NCI-H748 treated with DMSO at 0.1 percent for 48 hours (cell line): ENCODE data around the gene OTUB2.

Experiments
- DNase-seq: peaks from one replicate; lab custom pipeline; 2025; lab: John Stamatoyannopoulos, UW

Gene OTUB2

GRCh38 chr14:93997082-93997481, 29.1 kb upstream of the OTUB2 start, which contains the start of gene CCDC197:
Gene CCDC197, plus strand, starts transcription at chr14:93997301. Its CDS starts 831 bp downstream, at chr14:93998132.
- no peak for DNase-seq

DNA sequence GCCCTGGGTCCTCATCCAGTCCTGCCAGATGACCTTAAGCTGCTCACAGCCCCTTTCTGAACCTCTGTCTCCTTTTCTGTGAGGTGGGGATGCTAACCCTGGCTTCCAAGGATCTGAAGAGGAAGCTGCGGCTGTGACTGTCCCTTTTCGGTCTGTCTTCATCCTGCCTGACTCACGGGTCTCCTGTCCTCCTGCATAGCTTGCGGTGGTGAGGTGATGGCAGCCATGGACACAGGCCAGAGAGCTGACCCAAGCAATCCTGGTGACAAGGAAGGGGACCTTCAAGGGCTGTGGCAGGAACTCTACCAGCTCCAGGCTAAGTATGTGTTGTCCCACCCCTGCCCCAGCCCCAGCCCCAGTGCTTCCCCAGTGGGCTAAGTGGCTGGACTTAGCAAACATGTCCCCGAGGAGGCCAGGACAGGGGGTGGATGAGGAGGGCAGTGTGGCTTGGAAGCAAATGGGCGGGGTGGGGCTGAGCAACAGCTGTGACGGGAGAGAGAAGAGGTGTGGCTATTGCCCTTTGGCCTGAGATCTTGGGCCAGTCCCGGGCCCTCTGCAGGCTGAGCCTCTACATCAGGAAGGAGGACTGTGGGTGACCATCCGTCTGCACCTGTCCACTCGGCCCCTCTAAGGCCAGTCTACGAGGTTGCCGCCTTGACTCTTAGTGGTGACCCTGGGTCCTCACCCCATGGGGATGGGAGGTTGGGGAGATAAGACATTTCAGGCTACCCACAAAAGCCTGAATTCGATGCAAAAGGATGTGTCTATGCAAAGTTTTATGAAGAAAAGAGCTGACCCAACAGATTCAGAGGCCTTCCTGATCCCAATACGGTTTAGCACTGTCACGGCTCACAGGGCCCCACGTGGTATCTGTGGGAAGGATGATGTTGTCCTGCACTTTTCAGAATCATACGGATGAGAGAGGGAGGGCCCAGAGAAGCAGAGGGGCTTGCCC, 27.9 kb upstream of the OTUB2 start:
- DNase-seq: no peak

DNA sequence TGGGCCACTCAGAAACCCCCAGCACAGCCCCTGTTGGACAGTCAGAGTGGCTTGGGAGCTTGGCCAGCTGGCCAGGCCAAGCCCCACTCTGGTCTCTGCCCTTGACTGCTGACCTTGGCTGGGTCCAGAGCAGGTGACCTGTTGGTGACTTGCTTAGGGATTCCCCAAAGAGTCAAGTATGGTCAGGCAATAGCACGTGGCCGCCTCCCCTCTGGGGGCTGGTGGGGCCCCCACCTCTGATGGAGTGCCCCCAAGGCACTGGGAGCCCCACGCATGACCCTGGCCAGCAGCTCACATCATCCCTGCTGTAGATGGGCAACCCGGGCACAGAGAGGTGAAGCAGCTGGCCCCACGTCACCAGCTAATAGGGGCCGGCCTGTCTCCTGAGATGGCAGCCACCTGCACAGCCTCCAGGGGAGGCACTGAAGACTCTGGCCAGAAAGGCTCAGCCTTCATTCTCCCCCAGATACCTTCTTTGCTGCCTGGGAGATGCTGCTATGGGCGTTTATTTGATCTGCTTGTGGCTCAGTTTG, 27.2 kb upstream of the OTUB2 start:
- DNase-seq: no peak

DNA sequence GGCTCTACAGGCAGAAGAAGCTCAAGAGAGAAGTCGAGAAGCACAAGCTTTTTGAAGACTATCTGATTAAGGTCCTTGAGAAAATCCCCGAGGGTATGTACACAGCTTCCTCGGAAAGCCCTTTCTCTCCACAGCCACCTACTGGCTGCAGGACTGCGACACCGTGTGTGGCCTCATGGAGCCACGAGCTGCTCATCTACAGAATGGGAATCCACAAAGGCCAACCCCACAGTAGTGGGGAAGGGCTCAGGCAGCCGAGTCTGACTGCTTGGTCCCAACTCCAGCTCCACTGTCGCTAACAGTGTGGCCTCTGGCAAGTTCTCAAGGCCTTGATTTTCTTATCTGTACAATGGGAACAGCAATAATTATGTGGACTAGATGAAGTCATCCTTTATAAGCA, 26.6 kb upstream of the OTUB2 start:
- DNase-seq: no peak

- DNase-seq: no peak
Observed at GRCh38 chr14:94000267-94000666, 25.9 kb upstream of the OTUB2 start.

DNA sequence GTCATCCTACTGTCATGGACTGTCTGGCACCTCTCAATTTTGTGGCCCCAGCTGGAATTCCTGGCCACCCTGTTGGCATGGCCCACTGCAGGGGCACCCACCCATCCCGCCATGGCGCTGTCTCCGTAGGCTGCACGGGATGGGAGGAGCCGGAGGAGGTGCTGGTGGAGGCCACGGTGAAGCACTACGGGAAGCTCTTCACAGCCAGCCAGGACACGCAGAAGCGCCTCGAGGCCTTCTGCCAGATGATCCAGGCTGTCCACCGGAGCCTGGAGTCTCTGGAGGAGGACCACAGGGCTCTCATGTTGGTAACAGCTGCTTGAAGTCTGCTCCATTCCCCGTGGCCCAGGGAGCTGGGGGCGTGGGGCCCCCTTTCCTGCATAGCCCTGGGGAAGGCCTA, 25.1 kb upstream of the OTUB2 start:
- no peak for DNase-seq

GRCh38 chr14:94001501-94002396, 24.4 kb upstream of the OTUB2 start:
- peak; percentile 52 for DNase-seq

DNA sequence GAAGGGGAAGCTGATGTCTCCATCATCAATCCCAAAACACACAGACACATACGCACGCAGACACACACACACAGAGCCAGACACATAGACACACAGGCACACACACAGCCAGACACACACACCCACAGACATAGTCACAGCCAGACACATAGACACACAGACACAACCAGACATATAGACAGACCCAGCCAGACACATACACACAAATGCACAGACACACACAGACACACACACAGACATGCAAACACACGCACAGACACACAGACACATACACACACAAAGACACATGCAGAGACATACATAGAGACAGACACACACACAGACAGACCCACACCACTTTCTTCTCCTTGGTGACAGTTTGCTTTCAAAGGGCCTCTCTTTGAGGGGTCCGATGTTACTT, 22.7 kb upstream of the OTUB2 start:
- no peak for DNase-seq

GRCh38 chr14:94004015-94004414, 22.1 kb upstream of the OTUB2 start:
- no peak for DNase-seq

DNA sequence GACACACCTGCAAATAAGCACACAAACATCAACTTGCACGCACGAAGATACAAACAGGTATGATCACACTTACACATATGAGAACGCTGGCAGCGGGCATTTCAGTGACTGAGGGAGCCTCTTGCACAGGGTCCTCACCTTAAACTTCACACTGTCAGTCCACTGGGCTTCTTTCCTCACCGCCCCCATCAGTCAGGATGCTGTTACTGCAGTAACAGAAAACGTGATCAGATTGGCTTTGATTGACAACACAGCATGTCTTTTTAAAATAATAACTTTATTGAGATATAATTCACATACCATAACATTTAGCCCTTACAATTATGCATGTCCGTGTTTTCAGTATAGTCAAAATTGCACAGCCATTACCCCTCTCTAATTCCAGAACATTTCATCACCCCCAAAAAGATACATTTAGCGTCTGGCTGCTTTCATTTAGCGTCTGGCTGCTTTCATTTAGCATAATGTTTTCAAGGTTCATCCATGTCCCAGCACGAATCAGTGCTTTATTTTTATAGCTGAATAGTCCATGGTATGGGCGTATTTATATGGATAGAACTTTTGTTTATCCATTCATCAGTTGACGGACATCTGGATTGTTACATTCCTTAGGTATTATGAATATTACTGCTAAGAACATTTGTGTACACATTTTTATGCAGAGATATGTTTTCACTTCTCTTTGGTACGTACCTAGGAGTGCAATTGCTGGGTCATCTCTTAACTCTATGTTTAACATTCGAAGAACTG, 20.6 kb upstream of the OTUB2 start:
- no peak for DNase-seq

GRCh38 chr14:94008234-94008633, 17.9 kb upstream of the OTUB2 start:
- no peak for DNase-seq

GRCh38 chr14:94009767-94010166, 16.4 kb upstream of the OTUB2 start:
- DNase-seq: no peak

DNA sequence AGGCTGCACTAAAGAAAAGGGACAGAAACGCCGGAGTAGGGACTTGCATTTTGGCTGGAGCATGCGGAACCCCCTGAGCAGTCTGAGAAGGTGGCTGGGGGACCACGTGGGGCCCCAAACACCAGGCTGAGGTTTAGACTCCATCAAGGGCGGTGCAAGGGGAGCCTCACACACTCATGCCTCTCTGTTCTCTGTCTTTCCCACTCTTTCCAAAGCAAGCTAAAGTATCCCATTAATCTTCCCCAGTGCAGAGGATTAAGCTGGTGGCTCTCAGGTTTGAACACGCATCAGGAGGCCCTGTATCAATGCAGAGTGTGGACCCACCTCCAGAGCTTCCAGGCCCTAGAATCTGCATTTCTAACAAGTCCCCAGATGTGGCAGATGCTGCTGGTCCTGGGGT, 15.5 kb upstream of the OTUB2 start:
- DNase-seq: no peak

DNA sequence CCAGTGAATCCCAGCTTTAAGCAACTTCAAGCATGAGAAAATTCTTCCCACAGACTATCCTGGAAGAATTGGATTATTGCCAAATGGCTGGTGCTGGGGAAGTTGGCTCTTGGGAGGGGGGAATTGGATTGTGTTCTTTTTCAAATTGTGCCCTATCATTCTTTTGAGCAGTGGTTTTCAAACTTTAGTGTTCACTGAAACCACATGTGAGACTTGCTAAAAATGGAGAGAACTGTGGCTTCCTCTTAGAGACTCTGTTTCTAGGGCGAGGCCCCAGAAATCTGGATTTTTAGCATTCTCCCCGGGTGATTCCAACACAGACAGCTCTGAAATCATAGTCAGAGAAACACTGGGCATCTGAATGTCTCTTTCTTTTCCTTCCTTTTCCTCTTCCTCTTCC, 14.3 kb upstream of the OTUB2 start:
- no peak for DNase-seq

DNA sequence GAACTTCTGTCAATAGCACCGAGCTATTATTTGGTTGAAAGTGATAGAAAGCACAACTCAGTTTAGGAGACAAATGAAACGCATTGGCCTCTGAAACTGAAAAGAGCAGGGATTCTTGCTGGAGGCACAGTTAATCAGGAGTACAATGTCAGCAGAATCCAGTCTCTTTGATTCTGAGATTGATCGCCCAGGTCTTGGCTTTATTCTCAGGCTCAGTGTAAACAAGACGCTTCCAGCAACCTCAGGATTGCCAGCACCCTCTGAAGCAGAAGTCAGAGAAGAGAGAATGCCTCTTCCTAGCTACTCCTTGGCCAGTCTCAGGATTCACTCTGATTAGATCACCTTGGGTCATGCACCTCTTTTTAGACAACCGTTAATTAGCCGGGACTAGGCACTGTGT, 11.8 kb upstream of the OTUB2 start:
- DNase-seq: no peak

GRCh38 chr14:94015223-94015622, 10.9 kb upstream of the OTUB2 start:
- no peak for DNase-seq

DNA sequence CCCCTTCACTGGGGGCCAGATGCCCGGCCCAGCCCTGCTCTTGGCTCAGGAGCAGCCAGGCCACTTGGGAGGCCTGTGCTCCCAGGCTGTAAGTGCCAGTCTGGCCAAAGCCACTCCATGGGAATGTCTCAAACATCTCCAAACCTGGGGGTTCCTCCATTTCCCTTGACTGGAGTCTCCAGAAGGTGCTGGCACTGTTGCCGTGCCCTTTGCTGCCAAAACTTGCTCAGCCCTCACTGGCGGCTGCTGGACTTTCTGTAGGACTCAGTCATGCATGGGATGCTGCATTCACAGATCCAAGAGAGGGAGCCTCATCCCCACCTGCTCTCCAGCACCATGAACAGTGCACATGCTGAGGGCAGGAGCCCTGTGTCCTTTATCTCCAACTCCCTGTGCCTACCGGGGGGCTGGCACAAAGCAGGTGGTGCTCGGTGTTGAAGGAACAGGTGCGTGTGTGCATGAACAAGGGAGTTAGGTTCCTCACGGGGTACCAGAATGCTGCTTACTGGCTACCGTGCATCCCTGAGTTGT, 9.6 kb upstream of the OTUB2 start:
- DNase-seq: no peak

GRCh38 chr14:94018308-94018707, 7.8 kb upstream of the OTUB2 start:
- DNase-seq: no peak

- no peak for DNase-seq
Observed at GRCh38 chr14:94019329-94019728, 6.8 kb upstream of the OTUB2 start.

DNA sequence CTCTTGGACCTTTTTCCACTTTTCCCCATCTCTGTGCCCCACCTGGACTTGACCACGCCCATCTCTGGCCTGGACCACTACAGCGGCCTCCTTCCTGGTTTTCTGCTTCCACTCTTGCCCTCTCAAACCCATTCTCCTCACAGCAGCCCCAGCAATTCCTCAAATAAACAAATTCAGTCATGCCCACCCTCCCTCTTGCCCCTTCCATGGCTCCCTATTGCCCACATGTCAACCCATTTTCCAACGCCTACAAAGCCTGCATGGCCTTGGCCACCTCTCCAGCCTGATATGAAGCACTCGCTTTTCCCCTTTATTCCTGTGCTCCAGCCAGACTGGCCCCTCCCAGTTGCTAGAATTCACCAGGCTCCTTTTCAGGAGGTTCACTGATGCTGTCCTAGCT, 5.9 kb upstream of the OTUB2 start:
- no peak for DNase-seq

GRCh38 chr14:94021001-94021400, 5.1 kb upstream of the OTUB2 start:
- no peak for DNase-seq
